Stimulated activated CD8-positive, alpha-beta memory T cell treated with anti-CD3 and anti-CD28 coated beads, Interleukin-4, amount 100 ng/mL, for 1 hour (primary cell): ENCODE measurements around the gene CLRN2.
"Not testable (repeated sequence)": the region's sequence is repeated elsewhere in the genome, so short reads cannot be mapped to it uniquely, and the experiment has no call there.

Source experiments
- DNase-seq, 2 donors: peaks; one replicate each; pipeline ENCODE4 v3.0.0-alpha.2; 2020; ENCODE audit warnings: low read depth in 2 of 2, low spot score in 1 of 2

CLRN2 gene

GRCh38 chr4:17502756-17503155, 12.2 kb upstream of the CLRN2 start:
- DNase-seq: no peak

GRCh38 chr4:17504081-17504480, 10.9 kb upstream of the CLRN2 start:
- no peak for DNase-seq

- DNase-seq: no peak
These were observed 4.4 kb upstream of the CLRN2 start for GRCh38 chr4:17510582-17510981.

GRCh38 chr4:17511051-17511450, 3.9 kb upstream of the CLRN2 start:
- DNase-seq: no peak

- DNase-seq: no peak
These were observed 3.4 kb upstream of the CLRN2 start for GRCh38 chr4:17511509-17511949.

GRCh38 chr4:17511950-17512795, 2.8 kb upstream of the CLRN2 start, which contains the start of gene QDPR:
TSS of gene QDPR (minus strand) at chr4:17512090. CDS start at chr4:17512054, 36 bp downstream.
- DNase-seq: peak; percentile 38 to 46

GRCh38 chr4:17512973-17513665, 1.8 kb upstream of the CLRN2 start:
- no peak for DNase-seq

GRCh38 chr4:17515445-17516407, 761 bp downstream of the CLRN2 start:
- no peak for DNase-seq

GRCh38 chr4:17516980-17517379, 2.0 kb downstream of the CLRN2 start:
- no peak for DNase-seq

- DNase-seq: no peak
These were observed 2.7 kb downstream of the CLRN2 start for GRCh38 chr4:17517664-17518063.

GRCh38 chr4:17521595-17521994, 6.6 kb downstream of the CLRN2 start:
- no peak for DNase-seq

GRCh38 chr4:17523662-17524061, 8.7 kb downstream of the CLRN2 start:
- no peak for DNase-seq

- no peak for DNase-seq
These were observed 11.9 kb downstream of the CLRN2 start for GRCh38 chr4:17526695-17527477.

- no peak for DNase-seq
These were observed 13.7 kb downstream of the CLRN2 start for GRCh38 chr4:17528551-17529165.

GRCh38 chr4:17531538-17532285, 16.7 kb downstream of the CLRN2 start:
- no peak for DNase-seq

GRCh38 chr4:17534705-17535104, 19.7 kb downstream of the CLRN2 start:
- DNase-seq: no peak

- DNase-seq: no peak
These were observed 20.3 kb downstream of the CLRN2 start for GRCh38 chr4:17535242-17535641.

- no peak for DNase-seq
These were observed 20.9 kb downstream of the CLRN2 start for GRCh38 chr4:17535906-17536305.

- not testable (repeated sequence) for DNase-seq
These were observed 22.1 kb downstream of the CLRN2 start for GRCh38 chr4:17537060-17537459.
